Fibroblast of mammary gland (primary cell): ENCODE data around the gene OPCML.

Experiments used
- DNase-seq: peaks from one replicate; pipeline ENCODE4 v3.0.0-alpha.2; 2010; ENCODE audit warnings: low read depth
- H3K4me3 ChIP-seq: 2 replicates; pipeline ENCODE4 v1.5.1; 2011; ENCODE audit warnings: low read depth, mild to moderate bottlenecking, low read length, moderate library complexity; ENCODE audit not compliant: control insufficient read depth
- CTCF ChIP-seq: conservative IDR thresholded peaks from 2 replicates; pipeline ENCODE4 v1.5.1; 2011; ENCODE audit warnings: low read depth, low read length, inconsistent platforms; ENCODE audit not compliant: control insufficient read depth, insufficient read depth

The OPCML gene

GRCh38 chr11:133366147-133366546, 166.2 kb downstream of the OPCML start:
- no peak overlapping the region for H3K4me3 ChIP-seq
- no peak for DNase-seq
- TF ChIP-seq CTCF, result no peak

DNA sequence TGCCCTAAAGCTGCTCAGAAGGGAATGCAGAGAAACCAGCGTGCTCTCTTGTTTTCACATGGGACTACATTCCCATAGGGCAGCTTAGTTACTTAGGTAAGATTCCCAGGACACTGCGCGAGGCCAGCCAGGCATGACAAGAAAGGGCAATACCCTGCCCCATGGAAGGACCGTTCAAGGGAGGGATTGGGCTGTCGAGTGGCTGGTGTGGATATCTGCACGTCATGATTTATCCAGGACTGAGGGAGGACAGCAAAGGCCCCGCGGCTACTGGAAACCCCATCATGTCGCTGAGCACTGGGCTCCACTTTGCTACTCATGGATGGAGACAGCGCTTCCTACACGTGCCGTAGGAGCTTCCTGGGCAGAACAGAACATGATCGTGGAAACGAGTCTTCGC, 169.4 kb downstream of the OPCML start:
- DNase-seq, result no peak
- no peak overlapping the region for H3K4me3 ChIP-seq
- TF ChIP-seq CTCF, result no peak

DNA sequence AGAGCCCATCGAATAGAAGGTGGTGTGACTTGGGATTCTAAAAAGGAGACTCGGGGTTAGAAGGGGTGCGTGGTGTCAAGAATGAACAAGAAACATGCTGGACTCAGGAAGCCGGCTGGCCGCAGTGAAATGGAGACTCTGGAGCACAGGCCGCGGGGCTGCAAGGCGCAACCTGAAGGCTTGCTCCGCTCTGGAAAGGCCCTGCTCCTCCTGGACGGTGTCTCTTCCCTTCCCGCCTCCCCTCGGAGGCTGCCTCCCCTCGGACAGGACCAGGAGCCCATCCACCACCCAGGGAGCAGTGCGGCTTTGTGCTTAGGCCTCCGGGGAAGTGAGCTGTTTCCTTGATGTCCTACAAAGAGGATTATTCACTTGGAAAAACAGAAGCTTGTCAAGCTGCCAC, 170.1 kb downstream of the OPCML start:
- no peak overlapping the region for H3K4me3 ChIP-seq
- TF ChIP-seq CTCF, result no peak
- DNase-seq, result no peak

DNA sequence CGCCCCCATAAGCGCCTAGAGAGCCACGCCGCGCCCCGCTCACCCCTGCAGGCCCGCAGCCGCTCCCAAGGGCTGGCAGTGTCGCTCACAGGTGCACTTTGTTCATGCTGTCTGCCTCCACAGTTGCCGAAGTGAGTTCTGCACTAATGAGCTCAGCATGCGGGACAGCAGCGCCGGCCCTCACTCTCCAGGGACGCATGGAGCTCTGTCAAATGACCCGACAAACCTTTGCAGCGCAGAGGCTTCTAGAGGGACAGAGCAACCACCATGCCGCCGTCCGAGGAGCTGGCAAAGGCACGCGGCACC, 170.7 kb downstream of the OPCML start:
- TF ChIP-seq CTCF, result no peak
- no peak overlapping the region for H3K4me3 ChIP-seq
- DNase-seq, result no peak

- no peak for DNase-seq
- no peak for TF ChIP-seq CTCF
These were observed 171.2 kb downstream of the OPCML start for GRCh38 chr11:133360860-133361688.

GRCh38 chr11:133355095-133355494, 177.2 kb downstream of the OPCML start:
- H3K4me3 ChIP-seq, result no peak overlapping the region
- no peak for DNase-seq
- no peak for TF ChIP-seq CTCF

More at GRCh38 chr11:133360860-133361688, 171.2 kb downstream of the OPCML start:
- no peak overlapping the region for H3K4me3 ChIP-seq
